Colonic mucosa (tissue), 4 donors: ENCODE measurements around the gene MGRN1. TPM values are rescaled to one million over a fixed set of nuclear protein-coding genes. Genes with fewer than 3 reads are reported as not detected.

ENCODE experiments used
- DNase-seq: peaks from one replicate; pipeline ENCODE4 v3.0.0-alpha.2; 2020
- H3K27ac ChIP-seq: fragments of 200-600 bp; one replicate; pipeline ENCODE4 v1.8.0; 2021
- H3K27me3 ChIP-seq: fragments of 200-600 bp; one replicate; pipeline ENCODE4 v1.8.0; 2021
- H3K36me3 ChIP-seq: fragments of 200-600 bp; one replicate; pipeline ENCODE4 v1.8.0; 2021
- H3K4me1 ChIP-seq: fragments of 200-600 bp; one replicate; pipeline ENCODE4 v1.8.0; 2021; ENCODE audit warnings: mild to moderate bottlenecking
- H3K4me3 ChIP-seq: fragments of 200-600 bp; one replicate; pipeline ENCODE4 v1.8.0; 2021
- H3K9ac ChIP-seq, 2 donors: one replicate each; pipeline ENCODE4 v1.7.0; 2013; ENCODE audit warnings: control low read depth in 2 of 2, low read depth in 2 of 2, low read length in 2 of 2
- H3K9me3 ChIP-seq: fragments of 200-600 bp; one replicate; pipeline ENCODE4 v1.8.0; 2021
- intact Hi-C: fragments of 100-400 bp; cut with DNase I; formaldehyde crosslinking; loops from one replicate; pipeline ENCODE4 v1.14.1; 2022
- total RNA-seq, 2 donors: library from RNA; stranded (reverse); fragmentation: NEBNext Ultra II Directional in 1 of 2; extraction: Animal tissue kit (Norgen Biotek cat#: 25700) in 1 of 2; gene quantifications; one replicate each; pipeline ENCODE4 v1.2.1, GENCODE V29; 2021
- TF ChIP-seq, protein P1 (sequence below): fragments of 200-600 bp; IDR thresholded peaks from one replicate; pipeline ENCODE4 v1.8.0; 2022; ENCODE audit warnings: antibody characterized with exemption, mild to moderate bottlenecking
- donor health status: healthy.
- donor health status: DM: no; HTN: no; CAD: no.
- donor health status: DM: no; HTN: no; CAD: no.

MGRN1 gene
- total RNA-seq, 2 donors from 2014 or later: 75.2 to 79.3 TPM

DNA sequence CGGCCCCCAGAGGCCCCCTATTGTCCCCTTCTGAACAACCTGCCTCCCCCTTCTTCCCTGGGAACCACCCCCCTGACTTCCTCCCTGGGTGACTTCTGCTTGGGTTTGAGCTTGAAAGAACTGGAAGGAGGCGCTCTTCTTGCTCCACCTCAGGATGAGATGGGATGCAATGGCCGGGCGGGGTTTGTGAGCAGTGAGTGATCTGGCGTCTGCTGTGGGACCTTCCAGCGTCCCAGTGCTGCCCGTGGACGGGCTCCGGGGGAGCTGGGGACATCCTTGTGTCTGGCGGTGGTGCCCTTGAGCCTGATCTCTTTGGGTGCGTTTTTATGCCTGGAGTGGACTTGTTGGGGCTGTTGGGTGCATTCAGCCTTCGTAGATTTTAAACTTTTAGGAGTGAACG, 11.6 kb downstream of the MGRN1 start:
- Histone ChIP-seq H3K9me3 (no peaks in the 10 kb centered on the region), H3K4me1 (no peaks in the 10 kb centered on the region), H3K9ac (no peak overlapping the region), H3K27me3 (no peaks in the 10 kb centered on the region), H3K27ac (no peak overlapping the region), H3K4me3 (no peak overlapping the region), H3K36me3 (no peaks in the 10 kb centered on the region)
- intact Hi-C loops: no loop called here
- TF ChIP-seq, protein P1, sequence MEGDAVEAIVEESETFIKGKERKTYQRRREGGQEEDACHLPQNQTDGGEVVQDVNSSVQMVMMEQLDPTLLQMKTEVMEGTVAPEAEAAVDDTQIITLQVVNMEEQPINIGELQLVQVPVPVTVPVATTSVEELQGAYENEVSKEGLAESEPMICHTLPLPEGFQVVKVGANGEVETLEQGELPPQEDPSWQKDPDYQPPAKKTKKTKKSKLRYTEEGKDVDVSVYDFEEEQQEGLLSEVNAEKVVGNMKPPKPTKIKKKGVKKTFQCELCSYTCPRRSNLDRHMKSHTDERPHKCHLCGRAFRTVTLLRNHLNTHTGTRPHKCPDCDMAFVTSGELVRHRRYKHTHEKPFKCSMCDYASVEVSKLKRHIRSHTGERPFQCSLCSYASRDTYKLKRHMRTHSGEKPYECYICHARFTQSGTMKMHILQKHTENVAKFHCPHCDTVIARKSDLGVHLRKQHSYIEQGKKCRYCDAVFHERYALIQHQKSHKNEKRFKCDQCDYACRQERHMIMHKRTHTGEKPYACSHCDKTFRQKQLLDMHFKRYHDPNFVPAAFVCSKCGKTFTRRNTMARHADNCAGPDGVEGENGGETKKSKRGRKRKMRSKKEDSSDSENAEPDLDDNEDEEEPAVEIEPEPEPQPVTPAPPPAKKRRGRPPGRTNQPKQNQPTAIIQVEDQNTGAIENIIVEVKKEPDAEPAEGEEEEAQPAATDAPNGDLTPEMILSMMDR: no peak
- DNase-seq: no peak

DNA sequence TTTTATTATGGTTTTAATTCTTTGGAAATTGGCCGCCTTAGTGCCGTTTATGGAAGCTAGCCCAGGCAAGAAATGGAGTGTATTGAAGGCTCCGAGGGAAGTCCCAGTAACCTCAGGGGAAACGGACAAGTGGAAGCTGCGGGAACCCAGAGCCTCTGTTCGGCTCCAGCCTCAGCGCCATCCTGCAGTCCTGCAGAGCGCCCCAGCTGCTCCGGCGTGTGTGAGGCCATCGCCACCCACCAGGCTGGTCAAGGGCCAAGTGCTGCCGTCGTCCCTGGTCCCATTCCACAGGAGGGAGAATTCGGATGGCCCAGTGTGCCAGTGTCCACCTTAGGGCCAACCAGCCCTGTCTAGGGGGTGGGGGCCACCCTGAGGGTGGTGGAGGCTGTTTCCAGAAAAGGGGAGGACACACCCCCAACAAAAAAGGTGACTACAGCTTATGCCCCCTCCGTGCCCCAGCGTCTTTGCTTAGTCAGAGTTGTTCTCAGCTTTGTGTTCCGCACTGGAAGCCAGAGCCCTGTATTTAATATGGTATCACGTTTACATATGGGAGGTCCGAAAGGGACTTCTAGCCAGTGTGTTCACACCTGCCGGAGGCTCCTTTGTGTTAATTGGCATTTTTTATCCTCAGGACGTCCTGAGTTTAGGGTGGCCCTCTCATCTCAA, 13.0 kb downstream of the MGRN1 start:
- DNase-seq: no peak
- Histone ChIP-seq H3K36me3 (no peaks in the 10 kb centered on the region), H3K27ac (no peak overlapping the region), H3K9ac (no peak overlapping the region), H3K4me1 (no peaks in the 10 kb centered on the region), H3K9me3 (no peaks in the 10 kb centered on the region), H3K27me3 (no peaks in the 10 kb centered on the region), H3K4me3 (no peak overlapping the region)
- TF ChIP-seq, protein P1: no peak
- intact Hi-C loops: no loop called here

DNA sequence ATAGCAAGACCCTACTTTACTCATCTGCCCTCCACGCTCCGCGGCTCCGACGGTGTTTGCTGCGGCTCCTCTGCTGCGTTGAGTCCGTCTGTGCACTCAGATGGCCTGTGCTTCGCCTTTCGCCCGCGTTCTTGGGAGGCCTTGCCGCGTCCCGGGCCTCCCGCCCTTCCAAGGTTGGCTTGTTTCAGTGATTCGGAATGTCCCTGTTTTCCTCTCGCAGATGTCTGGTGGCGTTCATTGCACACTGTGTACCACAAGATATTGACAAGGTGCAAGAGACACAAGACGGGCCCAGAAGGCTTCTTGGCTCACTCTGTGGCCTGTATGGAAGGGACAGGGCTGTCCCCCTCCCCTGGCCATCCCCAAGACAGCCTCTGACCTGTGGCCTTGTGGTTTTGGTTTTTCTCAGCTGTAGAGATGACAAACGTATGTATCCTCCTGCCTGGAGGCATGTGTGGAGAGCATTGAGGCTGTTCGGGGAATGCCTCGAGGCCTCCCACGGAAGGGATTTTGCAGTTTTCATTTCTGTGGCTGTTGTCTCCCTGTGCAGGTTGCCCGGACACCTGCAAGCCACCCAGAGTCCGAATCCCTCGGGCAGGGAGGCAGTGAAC, 15.4 kb downstream of the MGRN1 start:
- Histone ChIP-seq H3K9ac (no peak overlapping the region), H3K27ac (no peak overlapping the region), H3K4me3 (no peak overlapping the region), H3K36me3 (no peaks in the 10 kb centered on the region), H3K9me3 (no peaks in the 10 kb centered on the region), H3K4me1 (no peaks in the 10 kb centered on the region), H3K27me3 (no peaks in the 10 kb centered on the region)
- TF ChIP-seq, protein P1: no peak
- intact Hi-C loops: no loop called here
- DNase-seq: no peak

DNA sequence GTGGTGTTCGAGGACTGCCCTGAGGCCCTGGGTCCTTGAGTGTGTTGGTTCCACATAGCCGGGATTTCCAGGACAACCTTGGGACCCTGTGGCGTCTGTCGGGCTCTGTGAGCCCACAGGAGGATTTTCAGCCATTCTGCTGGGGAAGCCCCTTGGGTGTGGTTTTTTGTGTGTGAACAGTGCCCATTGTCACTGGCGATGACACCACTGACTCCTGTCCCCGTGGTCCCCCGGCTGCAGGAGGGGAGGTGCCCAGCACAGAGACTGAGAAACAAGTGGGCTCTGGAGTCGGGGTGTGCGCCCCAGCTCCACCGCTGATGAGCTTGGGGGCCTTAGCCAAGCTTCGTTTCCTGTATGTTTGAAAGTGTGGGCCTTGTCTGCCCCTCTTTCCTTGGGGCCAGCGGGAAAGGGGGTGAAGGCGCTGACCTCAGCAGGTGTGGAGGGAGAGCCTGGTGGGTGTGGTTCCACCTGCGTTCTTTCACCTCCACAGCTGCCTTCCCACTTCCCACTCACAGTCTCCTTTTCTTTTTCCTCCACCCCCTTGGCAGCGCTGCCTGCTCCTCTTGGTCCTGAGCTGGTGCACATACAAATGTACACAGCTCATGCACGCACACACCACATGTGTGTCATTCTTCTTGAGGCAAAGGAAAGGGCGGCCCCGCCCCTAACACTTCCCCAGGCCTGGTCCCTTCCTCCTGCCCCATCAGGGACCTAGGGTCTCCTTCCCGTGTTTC, 16.1 kb downstream of the MGRN1 start:
- H3K27me3 ChIP-seq: no peaks in the 10 kb centered on the region
- H3K4me3 ChIP-seq: no peak overlapping the region
- no peaks in the 10 kb centered on the region for H3K36me3 ChIP-seq
- intact Hi-C loops: no loop called here
- no peaks in the 10 kb centered on the region for H3K9me3 ChIP-seq
- TF ChIP-seq, protein P1: no peak
- no peaks in the 10 kb centered on the region for H3K4me1 ChIP-seq
- no peak overlapping the region for H3K9ac ChIP-seq
- no peak overlapping the region for H3K27ac ChIP-seq
- no peak for DNase-seq

DNA sequence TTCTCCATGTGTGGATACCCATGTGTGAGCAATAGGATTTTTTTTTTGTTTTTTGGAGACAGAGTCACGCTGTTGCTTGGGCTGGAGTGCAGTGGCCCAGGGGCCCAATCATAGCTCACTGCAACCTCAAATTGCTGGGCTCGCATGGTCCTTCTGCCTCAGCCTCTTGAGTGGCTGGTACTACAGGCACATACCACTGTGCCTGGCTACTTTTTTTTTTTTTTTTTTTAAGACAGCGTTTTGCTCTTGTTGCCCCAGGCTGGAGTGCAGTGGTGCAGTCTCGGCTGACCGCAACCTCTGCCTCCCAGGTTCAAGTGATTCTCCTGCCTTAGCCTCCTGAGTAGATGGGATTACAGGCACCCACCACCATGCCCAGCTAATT, 16.7 kb downstream of the MGRN1 start:
- intact Hi-C loops: no loop called here
- Histone ChIP-seq H3K27ac (no peak overlapping the region), H3K9me3 (no peaks in the 10 kb centered on the region), H3K9ac (no peak overlapping the region), H3K36me3 (no peaks in the 10 kb centered on the region), H3K27me3 (no peaks in the 10 kb centered on the region), H3K4me1 (no peaks in the 10 kb centered on the region), H3K4me3 (no peak overlapping the region)
- DNase-seq: no peak
- TF ChIP-seq, protein P1: no peak
